ENCODE measurements around the gene ANKFY1. TPM values are rescaled to one million over a fixed set of nuclear protein-coding genes. Genes with fewer than 3 reads are reported as not detected.
"Not testable (repeated sequence)": the region's sequence is repeated elsewhere in the genome, so short reads cannot be mapped to it uniquely, and the experiment has no call there.

ANKFY1 gene
- total RNA-seq, 4 donors from 2014 or later = 53.0 to 69.9 (median 54.7) TPM

DNA sequence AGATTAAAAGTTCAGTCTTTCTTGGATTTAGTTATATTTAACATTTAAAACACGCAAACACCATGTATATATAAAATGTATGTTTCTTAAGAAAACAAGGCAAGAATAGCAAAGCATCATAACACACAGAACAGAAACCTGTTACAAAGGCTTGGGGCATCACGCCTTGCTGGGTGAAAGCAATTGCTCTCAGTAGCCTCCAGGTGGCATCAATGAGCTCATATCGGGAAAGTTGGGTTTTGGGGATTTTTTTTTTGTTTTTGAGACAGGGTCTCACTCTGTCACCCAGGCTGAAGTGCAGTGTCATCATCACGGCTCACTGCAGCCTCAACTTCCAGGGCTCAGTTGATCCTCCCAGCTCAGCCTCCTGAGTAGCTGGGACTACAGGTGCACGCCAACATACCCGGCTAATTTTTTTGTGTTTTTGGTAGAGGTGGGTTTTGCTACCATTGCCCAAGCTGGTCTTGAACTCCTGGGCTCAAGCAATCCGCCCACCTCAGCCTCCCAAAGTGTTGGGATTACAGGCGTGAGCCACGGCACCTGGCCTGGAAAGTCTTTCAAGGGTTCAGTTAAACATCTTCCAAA is 63.9 kb downstream of the ANKFY1 start:
- no peak for DNase-seq
- peaks cover 0 to 17% (median 5%) of the 10 kb centered on the region in 4 donors for H3K36me3 ChIP-seq
- H3K4me1 ChIP-seq = peaks cover 0 to 11% (median 6%) of the 10 kb centered on the region in 4 donors
- intact Hi-C loops (cut with DNase I; ENCODE audit: low total_unique reads) = loop anchor here (5.0 kb wide), 1 partner anchor 212 kb away; no protein-coding TSS in a partner anchor
- no peaks in the 10 kb centered on the region for H3K27me3 ChIP-seq
- WGBS, 2 donors (ENCODE audit: low coverage in 1 of 2) = 24 to 59% methylated on average over 3 to 9 of the region's 9 CpGs
- in situ Hi-C loops (cut with MboI; ENCODE audit: low pct_ligation_motif_present in 1 of 4, low pct_unique_long_range_greater_than_20kb in 1 of 4, low sequenced_read_pairs in 3 of 4) = loop anchor here in 1 of 4 donors (10.0 kb wide), 1 partner anchor 215 kb away; no protein-coding TSS in a partner anchor
- no peaks in the 10 kb centered on the region for H3K9me3 ChIP-seq
- H3K27ac ChIP-seq = no peak overlapping the region
- TF ChIP-seq POLR2AphosphoS5 (IDR thresholded peaks at IDR 0.05) = no peak
- TF ChIP-seq POLR2A (IDR thresholded peaks at IDR 0.05) = no peak
- no peak for TF ChIP-seq EP300 (IDR thresholded peaks at IDR 0.05; ENCODE audit: low read depth)
- TF ChIP-seq, protein P1, sequence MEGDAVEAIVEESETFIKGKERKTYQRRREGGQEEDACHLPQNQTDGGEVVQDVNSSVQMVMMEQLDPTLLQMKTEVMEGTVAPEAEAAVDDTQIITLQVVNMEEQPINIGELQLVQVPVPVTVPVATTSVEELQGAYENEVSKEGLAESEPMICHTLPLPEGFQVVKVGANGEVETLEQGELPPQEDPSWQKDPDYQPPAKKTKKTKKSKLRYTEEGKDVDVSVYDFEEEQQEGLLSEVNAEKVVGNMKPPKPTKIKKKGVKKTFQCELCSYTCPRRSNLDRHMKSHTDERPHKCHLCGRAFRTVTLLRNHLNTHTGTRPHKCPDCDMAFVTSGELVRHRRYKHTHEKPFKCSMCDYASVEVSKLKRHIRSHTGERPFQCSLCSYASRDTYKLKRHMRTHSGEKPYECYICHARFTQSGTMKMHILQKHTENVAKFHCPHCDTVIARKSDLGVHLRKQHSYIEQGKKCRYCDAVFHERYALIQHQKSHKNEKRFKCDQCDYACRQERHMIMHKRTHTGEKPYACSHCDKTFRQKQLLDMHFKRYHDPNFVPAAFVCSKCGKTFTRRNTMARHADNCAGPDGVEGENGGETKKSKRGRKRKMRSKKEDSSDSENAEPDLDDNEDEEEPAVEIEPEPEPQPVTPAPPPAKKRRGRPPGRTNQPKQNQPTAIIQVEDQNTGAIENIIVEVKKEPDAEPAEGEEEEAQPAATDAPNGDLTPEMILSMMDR (IDR thresholded peaks at IDR 0.05) = peak; percentile 67 to 78 (median 75)
- H3K4me3 ChIP-seq = no peak overlapping the region

DNA sequence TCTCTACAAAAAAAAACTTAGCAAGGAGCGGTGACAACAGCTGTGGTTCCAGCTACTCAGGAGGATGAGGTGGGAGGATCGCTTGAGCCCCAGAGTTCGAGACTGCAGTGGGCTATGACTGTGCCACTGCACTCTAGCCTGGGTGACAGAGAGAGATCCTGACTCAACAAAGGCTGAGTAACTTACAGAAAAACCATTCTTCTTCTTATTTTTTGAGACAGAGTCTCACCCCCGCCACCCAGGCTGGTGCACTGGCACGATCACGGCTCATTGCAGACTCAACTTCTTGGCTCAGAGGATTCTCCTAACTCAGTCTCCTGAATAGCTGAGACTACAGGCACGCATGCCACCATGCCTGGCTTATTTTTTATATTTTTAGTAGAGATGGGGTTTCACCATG is 64.8 kb downstream of the ANKFY1 start:
- 85 to 92% methylated on average over 4 to 7 of the region's 7 CpGs for WGBS, 2 donors (ENCODE audit: low coverage in 1 of 2)
- in situ Hi-C loops (cut with MboI; ENCODE audit: low pct_ligation_motif_present in 1 of 4, low pct_unique_long_range_greater_than_20kb in 1 of 4, low sequenced_read_pairs in 3 of 4) (no loop called here), intact Hi-C loops (cut with DNase I; ENCODE audit: low total_unique reads) (no loop called here)
- Histone ChIP-seq H3K9me3 (no peaks in the 10 kb centered on the region), H3K4me3 (no peak overlapping the region), H3K27ac (no peak overlapping the region), H3K36me3 (peaks cover 0 to 25% (median 5%) of the 10 kb centered on the region in 4 donors), H3K27me3 (no peaks in the 10 kb centered on the region), H3K4me1 (peaks cover 0 to 3% (median 2%) of the 10 kb centered on the region in 4 donors)
- no peak for DNase-seq
- TF ChIP-seq POLR2AphosphoS5 (IDR thresholded peaks at IDR 0.05) (no peak), POLR2A (IDR thresholded peaks at IDR 0.05) (no peak), EP300 (IDR thresholded peaks at IDR 0.05; ENCODE audit: low read depth) (no peak)
- TF ChIP-seq, protein P1 (IDR thresholded peaks at IDR 0.05) = no peak

DNA sequence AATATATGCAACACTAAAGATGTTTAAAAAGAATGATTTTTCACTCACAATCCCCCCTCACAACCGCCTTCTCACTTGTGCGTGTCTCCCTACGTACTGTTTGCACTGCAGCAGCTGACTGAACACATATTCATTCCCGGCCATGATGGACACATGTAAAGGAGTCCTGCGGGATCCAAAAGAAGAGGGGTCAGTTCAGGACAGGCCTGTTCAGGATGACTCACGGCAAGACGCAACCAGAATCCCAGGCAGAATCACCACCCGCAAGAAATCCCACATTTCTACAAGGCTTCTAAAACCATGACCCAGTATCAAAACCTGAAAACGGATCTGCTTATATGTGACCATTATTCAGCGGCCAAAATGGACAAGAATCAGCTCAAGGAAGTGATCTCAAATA is 68.5 kb downstream of the ANKFY1 start:
- H3K4me1 ChIP-seq = no peaks in the 10 kb centered on the region
- no peak overlapping the region for H3K27ac ChIP-seq
- intact Hi-C loops (cut with DNase I; ENCODE audit: low total_unique reads) = no loop called here
- H3K4me3 ChIP-seq = no peak overlapping the region
- no peak for DNase-seq
- H3K36me3 ChIP-seq = peaks cover 0 to 37% (median 9%) of the 10 kb centered on the region in 4 donors
- no peak for TF ChIP-seq POLR2AphosphoS5 (IDR thresholded peaks at IDR 0.05)
- no peak for TF ChIP-seq EP300 (IDR thresholded peaks at IDR 0.05; ENCODE audit: low read depth)
- WGBS, 2 donors (ENCODE audit: low coverage in 1 of 2) = 79 to 88% methylated on average over 2 to 10 of the region's 10 CpGs
- in situ Hi-C loops (cut with MboI; ENCODE audit: low pct_ligation_motif_present in 1 of 4, low pct_unique_long_range_greater_than_20kb in 1 of 4, low sequenced_read_pairs in 3 of 4) = no loop called here
- H3K9me3 ChIP-seq = no peaks in the 10 kb centered on the region
- no peaks in the 10 kb centered on the region for H3K27me3 ChIP-seq

DNA sequence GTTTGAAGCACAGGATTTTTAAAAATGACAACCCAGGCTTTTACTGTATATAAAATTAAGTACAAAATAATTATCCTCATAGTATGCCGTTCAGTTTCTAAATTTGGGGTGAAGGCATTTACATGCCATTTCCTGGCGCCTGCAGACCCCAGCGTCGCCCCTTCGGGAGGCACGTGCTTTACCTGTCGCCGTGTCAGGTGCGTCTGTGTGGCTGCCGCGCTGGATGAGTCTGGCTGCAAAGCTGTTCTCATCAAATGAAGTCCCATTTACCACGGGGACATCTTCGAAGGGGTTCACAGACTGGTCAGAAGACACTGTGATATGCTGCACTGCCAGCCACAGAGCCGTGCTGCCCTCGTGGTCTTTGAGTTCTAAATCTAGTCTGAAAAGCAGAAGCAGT is 69.0 kb downstream of the ANKFY1 start:
- 92 to 94% methylated on average over 15 of the region's 15 CpGs for WGBS, 2 donors (ENCODE audit: low coverage in 1 of 2)
- no peak overlapping the region for H3K4me3 ChIP-seq
- in situ Hi-C loops (cut with MboI; ENCODE audit: low pct_ligation_motif_present in 1 of 4, low pct_unique_long_range_greater_than_20kb in 1 of 4, low sequenced_read_pairs in 3 of 4) (no loop called here), intact Hi-C loops (cut with DNase I; ENCODE audit: low total_unique reads) (no loop called here)
- no peaks in the 10 kb centered on the region for H3K4me1 ChIP-seq
- no peaks in the 10 kb centered on the region for H3K9me3 ChIP-seq
- H3K27me3 ChIP-seq = no peaks in the 10 kb centered on the region
- no peak for DNase-seq
- H3K36me3 ChIP-seq = peaks cover 0 to 37% (median 12%) of the 10 kb centered on the region in 4 donors
- no peak overlapping the region for H3K27ac ChIP-seq
- TF ChIP-seq, protein P1 (IDR thresholded peaks at IDR 0.05) = no peak
- TF ChIP-seq POLR2AphosphoS5 (IDR thresholded peaks at IDR 0.05) (no peak), EP300 (IDR thresholded peaks at IDR 0.05; ENCODE audit: low read depth) (no peak), POLR2A (IDR thresholded peaks at IDR 0.05) (no peak)

DNA sequence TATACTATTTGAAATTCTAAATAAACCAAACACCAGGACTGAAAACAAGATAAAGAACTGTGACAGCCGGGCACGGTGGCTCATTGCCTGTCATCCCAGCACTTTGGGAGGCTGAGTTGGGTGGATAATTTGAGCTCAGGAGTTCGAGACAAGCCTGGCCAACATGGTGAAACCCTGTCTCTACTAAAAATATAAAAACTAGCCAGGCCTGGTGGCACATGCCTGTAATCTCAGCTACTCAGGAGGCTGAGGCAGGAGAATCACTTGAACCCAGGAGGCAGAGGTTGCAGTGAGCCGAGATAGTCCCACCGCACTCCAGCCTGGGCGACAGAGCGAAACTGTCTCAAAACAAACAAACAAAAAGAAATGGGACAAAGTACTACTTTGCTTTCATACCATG is 73.0 kb downstream of the ANKFY1 start:
- intact Hi-C loops (cut with DNase I; ENCODE audit: low total_unique reads); H3K4me1 ChIP-seq; DNase-seq; in situ Hi-C loops (cut with MboI; ENCODE audit: low pct_ligation_motif_present in 1 of 4, low pct_unique_long_range_greater_than_20kb in 1 of 4, low sequenced_read_pairs in 3 of 4); H3K4me3 ChIP-seq; H3K27me3 ChIP-seq; H3K9me3 ChIP-seq: not testable (repeated sequence)
- 76 to 87% methylated on average over 3 to 7 of the region's 7 CpGs for WGBS, 2 donors (ENCODE audit: low coverage in 1 of 2)
- peaks cover 0 to 52% (median 14%) of the 10 kb centered on the region in 4 donors for H3K36me3 ChIP-seq
- peak overlapping the region in 1 of 4 donors; percentile 8 for H3K27ac ChIP-seq
